Liver (tissue), 9 donors: ENCODE data around the gene PPT1. TPM values are rescaled to one million over a fixed set of nuclear protein-coding genes. Genes with fewer than 3 reads are reported as not detected.

Experiments
- DNase-seq: peaks from one replicate; pipeline ENCODE4 v3.0.0-alpha.2; 2017; ENCODE audit warnings: low spot score
- H3K27ac ChIP-seq, 2 donors: one replicate each; pipeline ENCODE4 v1.7.0; 2013; ENCODE audit warnings: inconsistent platforms in 2 of 2, low read length in 2 of 2, control low read depth in 1 of 2, low read depth in 1 of 2, mild to moderate bottlenecking in 1 of 2
- H3K27me3 ChIP-seq, 4 donors: one replicate each; pipeline versions ENCODE4 v1.6.1 to v1.7.0; 2013; ENCODE audit warnings: low read length in 3 of 4, inconsistent platforms in 1 of 4, mild to moderate bottlenecking in 1 of 4, moderate library complexity in 1 of 4; ENCODE audit not compliant: control insufficient read depth in 4 of 4, insufficient read depth in 4 of 4
- H3K36me3 ChIP-seq, 4 donors: one replicate each; pipeline versions ENCODE4 v1.6.1 to v1.7.0; 2013; ENCODE audit warnings: low read length in 3 of 4, mild to moderate bottlenecking in 3 of 4, low read depth in 1 of 4, moderate library complexity in 1 of 4; ENCODE audit not compliant: control insufficient read depth in 4 of 4, insufficient read depth in 3 of 4
- H3K4me1 ChIP-seq, 4 donors: one replicate each; pipeline versions ENCODE4 v1.6.1 to v1.7.0; 2013; ENCODE audit warnings: low read length in 3 of 4, mild to moderate bottlenecking in 3 of 4, moderate library complexity in 1 of 4; ENCODE audit not compliant: control insufficient read depth in 4 of 4, insufficient read depth in 4 of 4
- H3K4me3 ChIP-seq, 3 donors: one replicate each; pipeline versions ENCODE4 v1.6.1 to v1.7.0; 2013; ENCODE audit warnings: low read length in 3 of 3, control low read depth in 1 of 3, low read depth in 1 of 3, mild to moderate bottlenecking in 1 of 3
- H3K9ac ChIP-seq, 2 donors: one replicate each; pipeline ENCODE4 v1.7.0; 2013; ENCODE audit warnings: low read length in 2 of 2, mild to moderate bottlenecking in 2 of 2, moderate library complexity in 2 of 2, control low read depth in 1 of 2, low read depth in 1 of 2
- H3K9me3 ChIP-seq, 4 donors: one replicate each; pipeline versions ENCODE4 v1.6.1 to v1.7.0; 2013; ENCODE audit warnings: low read length in 3 of 4; ENCODE audit not compliant: control insufficient read depth in 4 of 4
- ATF3 ChIP-seq: IDR thresholded peaks from 2 replicates; pipeline ENCODE4 v1.6.1; 2016; ENCODE audit warnings: antibody characterized with exemption
- CTCF ChIP-seq: fragments of 150-350 bp; IDR thresholded peaks from 2 replicates; pipeline ENCODE4 v1.5.1; 2017; ENCODE audit warnings: improper control_type of control experiment, low read depth, low read length; ENCODE audit not compliant: missing input control
- EGR1 ChIP-seq, 2 donors: IDR thresholded peaks; 2 replicates each; pipeline ENCODE4 v1.6.1; 2016 to 2018; ENCODE audit warnings: antibody characterized with exemption in 2 of 2, low read depth in 2 of 2
- FOXA1 ChIP-seq: IDR thresholded peaks from 2 replicates; pipeline ENCODE4 v1.6.1; 2016; ENCODE audit warnings: antibody characterized with exemption
- FOXA2 ChIP-seq: IDR thresholded peaks from 2 replicates; pipeline ENCODE4 v1.6.1; 2016; ENCODE audit warnings: antibody characterized with exemption
- GABPA ChIP-seq, 2 donors: IDR thresholded peaks in 1 of 2; conservative IDR thresholded peaks in 1 of 2; 2 replicates each; pipeline ENCODE4 v1.6.1; 2016; ENCODE audit warnings: antibody characterized with exemption in 2 of 2, mild to moderate bottlenecking in 1 of 2, moderate library complexity in 1 of 2
- HNF4A ChIP-seq, 2 donors: conservative IDR thresholded peaks; 2 replicates each; pipeline ENCODE4 v1.6.1; 2016; ENCODE audit warnings: antibody characterized with exemption in 2 of 2, mild to moderate bottlenecking in 2 of 2
- HNF4G ChIP-seq: IDR thresholded peaks from 2 replicates; pipeline ENCODE4 v1.6.1; 2016; ENCODE audit warnings: antibody characterized with exemption
- JUND ChIP-seq, 2 donors: IDR thresholded peaks; 2 replicates each; pipeline ENCODE4 v1.6.1; 2016; ENCODE audit warnings: antibody characterized with exemption in 2 of 2
- NR2F2 ChIP-seq: IDR thresholded peaks from 2 replicates; pipeline ENCODE4 v1.6.1; 2016; ENCODE audit warnings: antibody characterized with exemption
- RAD21 ChIP-seq, 2 donors: IDR thresholded peaks; 2 replicates each; pipeline ENCODE4 v1.6.1; 2016; ENCODE audit warnings: antibody characterized with exemption in 2 of 2, mild to moderate bottlenecking in 2 of 2
- RXRA ChIP-seq, 2 donors: IDR thresholded peaks; 2 replicates each; pipeline ENCODE4 v1.6.1; 2017 to 2018; ENCODE audit warnings: antibody characterized with exemption in 2 of 2, mild to moderate bottlenecking in 1 of 2
- SP1 ChIP-seq: IDR thresholded peaks from 2 replicates; pipeline ENCODE4 v1.6.1; 2018; ENCODE audit warnings: antibody characterized with exemption, mild to moderate bottlenecking
- TAF1 ChIP-seq: conservative IDR thresholded peaks from 2 replicates; pipeline ENCODE4 v1.6.1; 2016; ENCODE audit warnings: antibody characterized with exemption, mild to moderate bottlenecking
- YY1 ChIP-seq: IDR thresholded peaks from 2 replicates; pipeline ENCODE4 v1.6.1; 2016; ENCODE audit warnings: antibody characterized with exemption, mild to moderate bottlenecking
- ZBTB33 ChIP-seq: IDR thresholded peaks from 2 replicates; pipeline ENCODE4 v1.6.1; 2016; ENCODE audit warnings: antibody characterized with exemption
- WGBS: extraction: QIAGEN DNeasy Blood & Tissue Kit; methylation state at CpG from one replicate; pipeline ENCODE4 v1.1.7; 2013; 5-methylcytosine and 5-hydroxymethylcytosine counted together
- polyA plus RNA-seq, 2 donors: library from polyadenylated mRNA; stranded (reverse) in 1 of 2; unstranded in 1 of 2; fragments of 200-250 nt in 1 of 2; fragments of >200 nt in 1 of 2; fragmentation: Nextera tagmentation in 1 of 2; extraction: Ambion mirVana in 1 of 2; gene quantifications; one replicate each; pipeline versions ENCODE4 v1.2.1 to v1.2.3, GENCODE V29; 2013 to 2015
- total RNA-seq, 2 donors: library from RNA; depleted of rRNA; stranded (reverse); fragments of >200 nt; gene quantifications; one replicate each; pipeline ENCODE4 v1.2.3, GENCODE V29; 2014
- TF ChIP-seq, protein P1 (sequence below): IDR thresholded peaks from 2 replicates; pipeline ENCODE4 v1.6.1; 2016; ENCODE audit warnings: antibody characterized with exemption
- donor health status: healthy.
- donor health status: healthy.
- donor health status: healthy.
- donor health status: healthy.
- donor health status: healthy.

PPT1 gene
- total and polyA plus RNA-seq, 4 donors = 15.4 to 46.8 (median 27.1) TPM

DNA sequence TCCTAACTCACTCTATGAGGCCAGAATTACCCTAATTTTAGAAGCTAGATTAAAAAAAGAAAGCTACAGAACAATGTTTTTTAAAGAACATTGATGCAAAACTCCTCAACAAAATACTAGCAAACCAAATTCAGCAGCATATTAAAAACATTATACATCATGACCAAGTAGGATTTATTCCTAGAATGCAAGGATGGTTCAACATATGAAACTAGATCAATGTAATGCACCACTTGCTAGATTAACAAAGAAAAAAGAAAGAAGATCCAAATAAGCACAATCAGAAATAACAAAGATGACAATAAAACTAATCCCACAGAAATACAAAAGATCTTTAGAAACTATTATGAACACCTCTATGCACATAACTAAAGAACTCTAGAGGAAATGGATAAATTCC, 13.3 kb upstream of the PPT1 start:
- H3K4me1 ChIP-seq = no peaks in the 10 kb centered on the region
- H3K27ac ChIP-seq = no peak overlapping the region

DNA sequence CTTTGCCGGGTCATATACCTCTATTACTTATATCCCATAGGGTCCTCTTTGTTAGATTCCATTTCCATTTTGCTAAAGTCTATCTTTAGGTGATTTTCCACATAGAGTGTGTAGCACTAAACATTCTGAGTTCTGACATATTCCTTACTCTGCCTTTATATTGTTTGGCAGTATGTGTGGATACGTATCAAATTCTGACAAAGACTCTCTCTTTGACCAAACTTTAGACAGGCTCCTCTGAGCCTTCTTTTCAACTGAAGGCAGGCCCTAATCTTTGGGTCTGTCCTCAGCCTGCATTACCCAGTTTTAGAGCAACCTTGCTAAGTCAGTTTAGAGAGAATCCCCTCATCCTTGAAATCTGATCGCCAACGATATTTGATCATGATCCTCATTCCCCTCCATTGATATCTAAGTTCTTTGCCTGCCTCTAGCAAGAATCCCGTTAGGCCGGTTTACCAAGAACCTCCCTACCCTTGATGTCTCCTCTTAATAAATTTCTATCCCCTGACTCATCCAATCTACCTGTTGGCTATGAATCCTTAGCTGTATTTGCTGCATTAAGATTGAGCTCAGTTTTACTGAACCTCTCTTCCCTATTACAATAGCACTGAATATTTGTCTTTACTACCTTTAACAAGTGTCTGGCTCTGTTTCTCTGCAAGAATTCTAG, 10.4 kb upstream of the PPT1 start:
- Histone ChIP-seq H3K9me3 (peaks cover 0 to 11% (median 1%) of the 10 kb centered on the region in 4 donors), H3K4me1 (no peaks in the 10 kb centered on the region), H3K4me3 (no peak overlapping the region), H3K27ac (no peak overlapping the region), H3K36me3 (no peaks in the 10 kb centered on the region), H3K27me3 (no peaks in the 10 kb centered on the region), H3K9ac (no peak overlapping the region)
- WGBS = 90% methylated on average over 6 of the region's 6 CpGs
- DNase-seq = no peak
- no peak for TF ChIP-seq RXRA (IDR thresholded peaks at IDR 0.05)
- TF ChIP-seq NR2F2 = no peak
- TF ChIP-seq TAF1 = no peak
- TF ChIP-seq FOXA2 = no peak
- no peak for TF ChIP-seq RAD21 (IDR thresholded peaks at IDR 0.05)
- no peak for TF ChIP-seq HNF4G
- TF ChIP-seq EGR1 (IDR thresholded peaks at IDR 0.05; ENCODE audit: low read depth in 2 of 2) = no peak
- no peak for TF ChIP-seq CTCF
- TF ChIP-seq HNF4A (conservative IDR thresholded peaks at IDR 0.05) = no peak
- no peak for TF ChIP-seq ATF3
- no peak for TF ChIP-seq GABPA (IDR thresholded peaks at IDR 0.05 in 1 of 2, conservative IDR thresholded peaks at IDR 0.05 in 1 of 2)
- TF ChIP-seq YY1 = no peak
- TF ChIP-seq ZBTB33 = no peak
- TF ChIP-seq, protein P1, sequence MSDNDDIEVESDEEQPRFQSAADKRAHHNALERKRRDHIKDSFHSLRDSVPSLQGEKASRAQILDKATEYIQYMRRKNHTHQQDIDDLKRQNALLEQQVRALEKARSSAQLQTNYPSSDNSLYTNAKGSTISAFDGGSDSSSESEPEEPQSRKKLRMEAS = no peak
- no peak for TF ChIP-seq JUND (IDR thresholded peaks at IDR 0.05)
- TF ChIP-seq SP1 = no peak

More for the DNA sequence above, 13.3 kb upstream of the PPT1 start:
- DNase-seq = no peak
- Histone ChIP-seq H3K27me3 (no peaks in the 10 kb centered on the region), H3K36me3 (no peaks in the 10 kb centered on the region), H3K4me3 (no peak overlapping the region), H3K9ac (no peak overlapping the region), H3K9me3 (peaks cover 0 to 6% (median 0%) of the 10 kb centered on the region in 4 donors)
- TF ChIP-seq ZBTB33 = no peak
- TF ChIP-seq TAF1 = no peak
- no peak for TF ChIP-seq HNF4G
- no peak for TF ChIP-seq ATF3
- TF ChIP-seq RXRA (IDR thresholded peaks at IDR 0.05) = no peak
- TF ChIP-seq, protein P1 = no peak
- TF ChIP-seq NR2F2 = no peak
- no peak for TF ChIP-seq EGR1 (IDR thresholded peaks at IDR 0.05; ENCODE audit: low read depth in 2 of 2)
- TF ChIP-seq FOXA1 = no peak
- no peak for TF ChIP-seq JUND (IDR thresholded peaks at IDR 0.05)
- TF ChIP-seq HNF4A (conservative IDR thresholded peaks at IDR 0.05) = no peak
- TF ChIP-seq RAD21 (IDR thresholded peaks at IDR 0.05) = no peak
- no peak for TF ChIP-seq GABPA (IDR thresholded peaks at IDR 0.05 in 1 of 2, conservative IDR thresholded peaks at IDR 0.05 in 1 of 2)
- no peak for TF ChIP-seq FOXA2
